ENCODE measurements around the gene LIM2. TPM values are rescaled to one million over a fixed set of nuclear protein-coding genes. Genes with fewer than 3 reads are reported as not detected.

The LIM2 gene
- total RNA-seq, 1 experiment from 2014 or later: not detected

- Mint-ChIP-seq H3K4me3 (no peak overlapping the region), H3K4me1 (peaks cover 32% of the 10 kb centered on the region), H3K27me3 (ENCODE audit: low read depth) (no peaks in the 10 kb centered on the region), H3K36me3 (peaks cover 12% of the 10 kb centered on the region), H3K27ac (peak overlapping the region; percentile 34; the same call in 1 of the 2 replicates), H3K9me3 (peaks cover 7% of the 10 kb centered on the region)
- POLR2A ChIA-PET: no interaction called here
- TF ChIP-seq ZNF317 (CRISPR knock-in tag; IDR thresholded peaks at IDR 0.05; ENCODE audit: borderline replicate concordance, low read depth) (no peak), ATF2 (CRISPR knock-in tag; IDR thresholded peaks at IDR 0.05; ENCODE audit: borderline replicate concordance, low read depth) (no peak), ZNF263 (CRISPR knock-in tag; IDR thresholded peaks at IDR 0.05; ENCODE audit: low read depth) (no peak), NR3C1 (CRISPR knock-in tag; conservative IDR thresholded peaks at IDR 0.05; ENCODE audit: low read depth) (no peak), ZNF138 (CRISPR knock-in tag; conservative IDR thresholded peaks at IDR 0.05) (no peak), FOXP1 (CRISPR knock-in tag; IDR thresholded peaks at IDR 0.05; ENCODE audit: borderline replicate concordance) (no peak), AFF4 (CRISPR knock-in tag; IDR thresholded peaks at IDR 0.05; ENCODE audit: borderline replicate concordance) (no peak), PRRX2 (CRISPR knock-in tag; IDR thresholded peaks at IDR 0.05) (no peak), E2F1 (CRISPR knock-in tag; IDR thresholded peaks at IDR 0.05) (no peak), CREB1 (CRISPR knock-in tag; IDR thresholded peaks at IDR 0.05) (no peak), E2F4 (CRISPR knock-in tag; IDR thresholded peaks at IDR 0.05; ENCODE audit: borderline replicate concordance, low read depth) (no peak), ZNF121 (CRISPR knock-in tag; IDR thresholded peaks at IDR 0.05) (no peak), ZNF423 (CRISPR knock-in tag; IDR thresholded peaks at IDR 0.05) (no peak), GABPB1 (CRISPR knock-in tag; IDR thresholded peaks at IDR 0.05) (no peak)
- DNase-seq (ENCODE audit: low spot score): no peak
- ATAC-seq: no peak
- CTCF ChIA-PET: interaction anchor here (3.4 kb wide), 1 partner anchor 10 kb away, joined by 10 read pairs; no protein-coding TSS in a partner anchor
Observed at GRCh38 chr19:51410950-51411748, 23.4 kb upstream of the LIM2 start.

GRCh38 chr19:51407511-51408131, 19.8 kb upstream of the LIM2 start:
- peak overlapping the region; percentile 85 for H3K27ac Mint-ChIP-seq
- POLR2A ChIA-PET: interaction anchor here (1.3 kb wide), 1 partner anchor 68 kb away, joined by 3 read pairs; no protein-coding TSS in a partner anchor

More at GRCh38 chr19:51407511-51408131, 19.8 kb upstream of the LIM2 start:
- Mint-ChIP-seq H3K27me3 (ENCODE audit: low read depth) (peaks cover 8% of the 10 kb centered on the region), H3K9me3 (peaks cover 29% of the 10 kb centered on the region), H3K36me3 (peaks cover 39% of the 10 kb centered on the region), H3K4me1 (peaks cover 32% of the 10 kb centered on the region), H3K4me3 (no peak overlapping the region)
- DNase-seq (ENCODE audit: low spot score) (peak; percentile 47), ATAC-seq (peak; percentile 87)
- TF ChIP-seq ZNF532 (CRISPR knock-in tag; IDR thresholded peaks at IDR 0.05; ENCODE audit: borderline replicate concordance) (no peak), CTCF (IDR thresholded peaks at IDR 0.05) (0 out of 2 replicates have a peak, but pooled peaks have one; percentile 27)
- CTCF ChIA-PET: interaction anchor here (0.7 to 3.4 kb wide), 19 partner anchors 8 to 250 kb away, joined by 3 to 51 read pairs (median 4); partner anchors contain the start of genes C19orf84, SIGLEC10 and VSIG10L

Data from WTC11 (cell line).